Gastroesophageal sphincter (tissue), 4 donors: ENCODE measurements around the gene ZNF444. TPM values are rescaled to one million over a fixed set of nuclear protein-coding genes. Genes with fewer than 3 reads are reported as not detected.

Source experiments
- small RNA-seq, 4 donors: library from RNA; depleted of rRNA; stranded (forward); fragments of <200 nt; gene quantifications; one replicate each; pipeline ENCODE3, GENCODE V24; 2016
- total RNA-seq, 4 donors: library from RNA; depleted of rRNA; stranded (reverse); fragments of >200 nt; gene quantifications; one replicate each; pipeline ENCODE4 v1.1.0, GENCODE V29; 2016

The ZNF444 gene
- total RNA-seq, 4 donors from 2014 or later: 36.2 to 57.9 (median 41.3) TPM

Small RNA genes within 50 kb of the gene (small RNA-seq; reads per million reads assigned to genes)
- gene AC024580.2: 0 reads per million in 4 donors
- 0 reads per million in 4 donors for gene RF00019

Other genes starting within 250 kb of the ZNF444 start
- gene NLRP13, start 209.0 kb upstream of the ZNF444 start, total RNA-seq: not detected
- not detected for gene NLRP8, start 193.5 kb upstream of the ZNF444 start, total RNA-seq
- gene NLRP5, start 154.5 kb upstream of the ZNF444 start, total RNA-seq: not detected
- gene ZNF787, start 20.0 kb upstream of the ZNF444 start, total RNA-seq: 10 to 100 TPM; 18.6 to 31.8 (median 19.7) TPM
- gene GALP, start 34.7 kb downstream of the ZNF444 start, total RNA-seq: not detected
- gene ZSCAN5B, start 56.5 kb downstream of the ZNF444 start, total RNA-seq: not detected
- not detected for gene ZSCAN5C, start 61.0 kb downstream of the ZNF444 start, total RNA-seq
- gene EDDM13, start 131.5 kb downstream of the ZNF444 start, total RNA-seq: not detected
- gene ZSCAN5A, start 173.6 kb downstream of the ZNF444 start, total RNA-seq: 1 to 10 TPM; 3.0 to 6.3 (median 4.0) TPM